Brain pericyte (primary cell): ENCODE results near the gene PHOSPHO2.
A peak's percentile ranks its signal among the peaks of the same experiment; 100 is the strongest.

Source experiments
- DNase-seq: peaks from one replicate; pipeline ENCODE4 v3.0.0-alpha.2; 2012; ENCODE audit warnings: low read depth, low spot score

The PHOSPHO2 gene

GRCh38 chr2:169694113-169694893, at the start of gene PHOSPHO2, which contains the start of gene CFAP210:
PHOSPHO2 (plus strand) TSS chr2:169694469; CDS start chr2:169700972, 6,503 bp downstream.
CFAP210 (minus strand) TSS chr2:169694405; CDS start chr2:169694327, 78 bp downstream.
- DNase-seq: peak; percentile 75

GRCh38 chr2:169647496-169647895, 46.8 kb upstream of the PHOSPHO2 start:
- DNase-seq: no peak

- no peak for DNase-seq
Measured at GRCh38 chr2:169649278-169649677, 45.0 kb upstream of the PHOSPHO2 start.

DNA sequence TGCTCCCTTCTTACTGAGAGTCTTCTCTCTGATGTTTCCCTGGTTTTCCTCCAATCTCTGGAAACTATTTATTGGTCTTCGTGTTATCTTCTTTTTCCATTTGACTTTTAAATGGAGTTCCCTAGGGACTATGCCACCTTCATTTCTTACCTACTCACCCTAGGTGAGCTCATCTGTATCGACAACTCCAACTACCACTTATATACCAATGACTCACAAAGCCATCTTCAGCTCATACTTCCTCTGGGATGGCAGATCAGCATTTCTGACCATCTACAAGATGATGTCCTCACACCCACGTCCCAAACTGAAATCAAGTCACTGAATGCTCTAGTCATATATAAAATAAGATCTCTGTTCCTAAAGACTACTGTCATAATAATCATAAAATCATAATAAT, 40.6 kb upstream of the PHOSPHO2 start:
- no peak for DNase-seq

DNA sequence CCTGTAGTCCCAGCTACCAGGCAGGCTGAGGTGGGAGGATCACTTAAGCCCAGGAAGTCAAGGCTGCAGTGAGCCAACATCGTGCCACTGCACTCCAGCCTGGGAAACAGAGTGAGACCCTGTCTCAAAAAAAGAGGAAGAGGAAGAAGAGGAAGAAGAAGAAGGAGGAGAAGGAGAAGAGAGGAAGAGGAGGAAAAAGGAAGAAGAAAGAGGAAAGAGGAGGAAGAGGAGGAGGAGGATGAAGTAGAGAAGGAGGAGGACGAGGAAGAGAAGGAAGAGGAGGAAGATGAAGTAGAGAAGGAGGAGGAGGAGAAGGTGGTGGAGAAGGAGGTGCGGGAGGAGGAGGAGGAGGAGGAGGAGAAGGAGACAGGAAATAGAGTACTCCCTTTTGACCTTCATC, 38.1 kb upstream of the PHOSPHO2 start:
- DNase-seq: no peak

DNA sequence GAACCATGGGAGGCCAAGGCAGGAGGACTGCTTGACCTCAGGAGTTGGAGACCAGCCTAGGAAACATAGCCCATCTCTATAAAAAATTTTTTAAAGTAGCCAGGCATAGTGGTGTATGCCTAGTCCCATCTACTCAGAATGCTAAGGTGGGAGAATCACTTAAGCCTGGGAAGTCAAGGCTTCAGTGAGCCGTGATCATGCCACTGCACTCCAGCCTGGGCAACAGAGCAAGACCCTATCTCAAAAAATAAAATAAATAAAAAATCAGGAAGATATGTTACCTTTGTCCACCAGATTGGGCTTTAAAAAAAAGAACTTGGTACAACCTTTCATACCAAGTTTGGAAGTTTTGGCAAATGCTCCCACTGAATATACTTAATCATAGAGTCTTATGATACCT, 35.4 kb upstream of the PHOSPHO2 start:
- DNase-seq: no peak

DNA sequence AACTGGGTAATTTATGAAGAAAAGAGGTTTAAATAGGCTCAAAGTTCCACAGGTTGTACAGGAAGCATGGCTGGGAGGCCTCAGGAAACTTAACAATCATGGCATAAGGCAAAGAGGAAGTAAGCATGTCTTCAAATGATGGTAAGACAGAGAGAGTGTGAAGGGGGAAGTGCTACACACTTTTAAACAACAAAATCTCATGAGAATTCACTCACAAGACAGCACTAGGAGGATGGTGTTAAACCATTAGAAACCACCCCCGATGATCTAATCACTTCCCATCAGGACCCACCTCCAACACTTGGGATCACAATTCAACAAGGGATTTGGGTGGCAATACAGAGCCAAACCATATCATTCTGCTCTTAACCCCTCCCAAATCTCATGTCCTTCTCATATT, 34.9 kb upstream of the PHOSPHO2 start:
- no peak for DNase-seq

- DNase-seq: no peak
Measured at GRCh38 chr2:169661265-169661664, 33.0 kb upstream of the PHOSPHO2 start.

DNA sequence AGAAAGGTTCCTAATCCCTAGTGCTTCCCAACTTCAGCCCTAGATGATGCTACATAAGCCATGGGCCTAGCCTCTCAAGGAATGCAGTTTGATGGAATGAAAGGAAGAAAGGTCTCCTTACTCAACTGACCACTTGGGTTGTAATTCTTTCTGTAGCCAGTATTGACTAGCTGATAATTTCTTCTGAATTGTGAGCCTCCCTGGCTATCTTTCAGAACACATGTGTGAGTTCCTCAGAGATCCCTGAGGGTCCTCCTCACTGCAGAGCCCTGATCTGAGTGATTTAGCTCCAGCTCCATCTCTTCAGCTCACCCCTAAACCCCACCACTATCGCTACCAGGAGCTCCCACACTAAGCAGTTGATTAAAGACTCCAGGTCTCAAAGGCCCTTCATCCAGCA, 31.5 kb upstream of the PHOSPHO2 start:
- no peak for DNase-seq

DNA sequence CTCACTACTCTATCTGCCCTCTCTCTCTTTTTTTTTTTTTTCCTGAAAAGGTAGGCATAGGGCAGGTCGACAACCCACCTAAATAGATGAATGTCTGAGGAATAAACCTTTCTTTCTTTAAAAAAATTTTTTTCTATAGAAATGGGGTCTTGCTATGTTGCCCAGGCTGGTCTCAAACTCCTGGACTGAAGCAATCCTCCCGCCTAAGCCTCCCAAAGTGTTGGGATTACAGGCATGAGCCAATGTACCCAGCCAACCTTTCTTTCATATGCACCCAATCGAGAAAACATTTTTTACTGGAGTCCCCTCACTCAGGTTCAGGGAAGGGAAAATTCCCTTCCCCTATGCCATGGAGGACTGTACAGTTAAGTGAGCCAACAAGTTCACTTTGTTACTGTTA, 31.0 kb upstream of the PHOSPHO2 start:
- no peak for DNase-seq

GRCh38 chr2:169664600-169664977, 29.7 kb upstream of the PHOSPHO2 start:
- DNase-seq: no peak

GRCh38 chr2:169664978-169665930, 29.0 kb upstream of the PHOSPHO2 start:
- no peak for DNase-seq

GRCh38 chr2:169667583-169667982, 26.7 kb upstream of the PHOSPHO2 start:
- DNase-seq: no peak

DNA sequence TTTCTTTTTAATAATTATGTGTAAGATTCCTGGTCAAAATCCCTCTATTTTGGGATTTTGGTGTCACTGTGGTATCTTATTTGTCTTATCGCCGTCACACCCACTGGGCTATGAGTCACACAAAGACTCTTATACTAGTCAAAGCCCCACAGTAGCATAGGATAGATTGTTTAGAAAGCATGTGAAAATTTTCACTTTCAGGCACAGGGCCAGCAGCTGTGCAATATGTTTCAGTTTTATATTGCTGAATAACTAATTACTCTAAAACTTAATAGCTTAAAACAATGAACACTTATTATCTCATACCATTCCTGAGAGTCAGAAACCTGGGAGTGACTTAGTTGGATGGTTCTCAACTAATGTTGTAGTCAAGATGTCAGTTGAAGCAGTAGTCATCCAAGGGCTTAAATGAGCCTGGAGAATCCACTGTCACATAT, 24.0 kb upstream of the PHOSPHO2 start:
- no peak for DNase-seq

DNA sequence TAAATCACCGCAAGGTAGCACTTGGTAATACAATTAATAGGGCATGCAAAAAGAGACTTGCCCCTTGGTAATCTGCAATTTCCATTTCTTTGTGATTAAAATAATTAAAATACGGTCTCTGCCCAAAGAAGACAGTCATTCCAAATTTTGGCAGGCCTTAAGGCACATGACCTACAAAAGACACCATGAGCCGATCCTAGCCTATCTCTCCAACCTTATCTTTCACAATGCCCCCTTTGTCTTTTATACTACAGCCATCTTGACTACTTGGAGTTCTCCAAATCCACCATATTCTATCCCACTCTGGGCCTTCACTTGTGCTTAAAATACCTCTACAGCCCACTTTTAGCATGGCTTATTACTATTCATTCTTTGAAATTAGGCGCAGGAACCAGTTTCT, 23.3 kb upstream of the PHOSPHO2 start:
- DNase-seq: no peak

DNA sequence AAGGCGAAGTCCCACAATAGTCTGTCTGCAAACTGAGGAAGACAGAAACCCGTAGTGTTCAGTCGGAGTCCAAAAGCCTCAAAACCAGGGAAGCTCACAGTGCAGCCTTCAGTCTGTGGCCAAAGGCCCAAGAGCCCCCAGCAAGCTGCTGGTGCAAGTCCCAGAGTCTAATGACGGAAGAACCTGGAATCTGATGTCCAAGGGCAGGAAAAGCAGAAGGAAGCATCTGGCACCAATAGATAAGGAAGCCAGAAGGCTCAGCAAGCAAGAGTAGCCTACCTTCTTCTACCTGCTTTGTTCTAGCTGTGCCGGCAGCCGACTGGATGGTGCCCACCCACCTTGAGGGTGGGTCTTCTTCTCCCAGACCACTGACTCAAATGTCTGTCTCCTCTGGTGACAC, 21.9 kb upstream of the PHOSPHO2 start:
- DNase-seq: no peak

DNA sequence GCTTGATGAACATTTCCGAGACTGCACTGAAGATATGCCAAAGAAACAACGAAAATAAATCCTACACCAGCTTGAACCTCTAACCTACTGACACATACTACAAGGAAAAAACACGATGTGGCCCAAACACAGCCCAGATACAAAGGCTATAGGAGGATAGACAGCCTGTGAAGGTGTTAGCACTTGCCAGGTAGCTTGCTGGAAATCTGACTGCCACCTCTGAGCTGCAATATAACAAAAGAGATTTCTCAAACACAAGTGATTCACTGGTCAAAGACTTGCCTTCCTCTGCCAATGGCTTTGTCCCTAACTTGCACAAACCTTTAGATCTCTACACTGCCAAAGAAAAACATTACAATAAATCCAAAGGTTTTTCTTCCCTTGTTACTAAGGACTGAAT, 21.2 kb upstream of the PHOSPHO2 start:
- no peak for DNase-seq

- DNase-seq: no peak
Measured at GRCh38 chr2:169673921-169674320, 20.3 kb upstream of the PHOSPHO2 start.

- no peak for DNase-seq
Measured at GRCh38 chr2:169676357-169676756, 17.9 kb upstream of the PHOSPHO2 start.

DNA sequence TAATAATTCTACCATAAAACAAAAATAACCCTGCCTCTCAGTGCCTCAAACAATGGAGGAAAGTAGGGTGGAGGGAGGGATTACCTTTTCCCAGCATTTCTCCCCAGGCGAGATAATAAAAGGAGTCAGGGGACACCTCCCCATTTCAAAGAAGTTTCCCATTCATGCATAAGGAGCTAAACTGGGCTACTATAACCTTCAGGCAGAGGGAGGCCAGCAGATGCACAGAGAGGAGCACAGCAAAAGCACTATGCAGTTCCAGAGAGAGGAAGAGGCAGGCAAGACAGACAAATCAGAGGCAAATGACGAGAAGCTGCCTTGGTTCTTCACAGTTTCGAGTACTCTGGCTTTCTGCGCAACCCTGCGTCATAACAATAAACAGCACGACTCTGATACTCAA, 17.4 kb upstream of the PHOSPHO2 start:
- DNase-seq: no peak

GRCh38 chr2:169683054-169683424, 11.2 kb upstream of the PHOSPHO2 start:
- DNase-seq: no peak

- DNase-seq: no peak
Measured at GRCh38 chr2:169683425-169684134, 10.7 kb upstream of the PHOSPHO2 start.
